Stimulated activated CD8-positive, alpha-beta memory T cell treated with anti-CD3 and anti-CD28 coated beads, Interleukin-2, amount 100 ng/mL, for 1 hour (primary cell): ENCODE data around the gene SMIM1.

ENCODE experiments used
- DNase-seq, 2 donors: peaks; one replicate each; pipeline ENCODE4 v3.0.0-alpha.2; 2020; ENCODE audit warnings: low read depth in 2 of 2

Gene SMIM1

GRCh38 chr1:3821447-3821846 is 48.9 kb downstream of the SMIM1 start:
- no peak for DNase-seq

DNA sequence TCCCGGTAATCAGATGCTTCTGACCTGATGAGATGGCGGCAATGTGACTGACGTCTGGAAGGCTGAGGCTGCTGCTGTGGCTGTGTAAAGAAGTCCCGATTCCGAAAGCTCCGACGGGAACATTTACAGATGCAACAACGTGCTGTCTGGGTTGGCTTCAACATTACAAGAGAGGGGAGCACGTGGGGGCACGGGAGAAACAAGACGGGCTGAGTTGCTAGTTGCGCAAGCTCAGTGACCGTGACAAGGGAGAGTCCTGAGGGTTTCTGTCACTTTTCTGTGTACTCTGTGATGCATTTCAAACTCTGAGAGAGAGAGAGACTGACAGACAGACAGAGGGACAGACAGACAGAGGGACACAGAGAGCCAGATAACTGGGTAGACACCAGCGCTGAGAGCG is 49.4 kb downstream of the SMIM1 start:
- DNase-seq, result no peak

DNA sequence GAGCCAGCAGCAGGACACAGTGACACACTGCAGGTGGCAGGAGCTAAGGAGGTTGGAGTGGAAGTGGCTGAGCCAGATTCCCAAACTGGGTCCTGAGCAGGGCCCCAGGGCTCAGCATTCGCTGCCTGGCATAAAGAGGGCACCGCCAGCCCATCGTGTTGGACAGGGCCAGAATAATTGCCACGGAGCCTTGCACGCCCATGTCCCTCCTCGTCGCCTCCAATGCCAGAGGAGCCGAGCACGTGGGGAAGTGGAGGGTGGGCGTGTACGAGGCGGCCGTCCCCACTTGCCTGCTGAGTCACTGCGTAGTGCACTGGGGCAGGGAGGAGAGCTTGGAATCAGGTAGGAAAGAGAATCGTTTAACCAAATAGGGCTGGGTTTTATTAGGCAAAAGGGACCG is 49.9 kb downstream of the SMIM1 start:
- DNase-seq, result no peak

- no peak for DNase-seq
Observed at GRCh38 chr1:3824650-3825049, 52.1 kb downstream of the SMIM1 start.

DNA sequence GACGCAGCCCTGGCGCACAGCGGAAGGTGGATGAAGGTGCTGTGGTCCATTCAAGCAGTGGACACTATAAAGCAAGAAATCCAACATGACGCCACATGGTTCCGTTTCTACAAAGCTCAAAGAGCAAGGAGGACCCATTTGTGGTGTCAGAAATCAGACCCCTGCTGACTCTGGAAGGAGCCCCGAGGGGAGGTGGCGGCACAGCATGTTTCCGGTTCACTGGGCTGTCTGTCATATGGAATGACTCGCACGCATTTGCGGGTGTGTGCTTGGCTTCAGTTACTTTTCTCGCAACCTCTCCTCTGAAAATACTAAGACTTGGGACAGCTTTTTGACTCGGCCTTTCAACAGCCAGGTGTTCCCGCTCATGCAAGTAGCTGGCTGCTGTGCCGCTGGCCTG is 52.8 kb downstream of the SMIM1 start:
- DNase-seq, result no peak
